Measurements from ENCODE around the gene MYNN. TPM values are rescaled to one million over a fixed set of nuclear protein-coding genes. Genes with fewer than 3 reads are reported as not detected.

The MYNN gene
- total RNA-seq, 1 experiment from 2014 or later = 13.5 TPM

GRCh38 chr3:169815590-169816150 lies 42.5 kb downstream of the MYNN start:
- no peak overlapping the region for H3K4me2 ChIP-seq (ENCODE audit: low read length)
- CTCF ChIA-PET = no interaction called here
- TF ChIP-seq SRF (IDR thresholded peaks at IDR 0.05; ENCODE audit: low read depth) (no peak), EZH2 (IDR thresholded peaks at IDR 0.05) (no peak), MAX (IDR thresholded peaks at IDR 0.05) (no peak), TCF7L2 (IDR thresholded peaks at IDR 0.05; ENCODE audit: borderline replicate concordance, extremely low read depth, insufficient read depth, insufficient read length) (no peak), SIN3A (IDR thresholded peaks at IDR 0.05; ENCODE audit: low read depth) (no peak), EZH2phosphoT487 (IDR thresholded peaks at IDR 0.05; ENCODE audit: borderline replicate concordance) (no peak), SP1 (IDR thresholded peaks at IDR 0.05; ENCODE audit: low read depth) (no peak), ELF1 (IDR thresholded peaks at IDR 0.05; ENCODE audit: borderline replicate concordance, low read depth) (no peak), RAD21 (IDR thresholded peaks at IDR 0.05; ENCODE audit: low read depth) (no peak), ZFX (IDR thresholded peaks at IDR 0.05) (no peak), POLR2A (IDR thresholded peaks at IDR 0.05; ENCODE audit: borderline replicate concordance, extremely low read depth, insufficient read depth, insufficient read length) (no peak), JUND (IDR thresholded peaks at IDR 0.05) (no peak)
- TF ChIP-seq, protein P1, sequence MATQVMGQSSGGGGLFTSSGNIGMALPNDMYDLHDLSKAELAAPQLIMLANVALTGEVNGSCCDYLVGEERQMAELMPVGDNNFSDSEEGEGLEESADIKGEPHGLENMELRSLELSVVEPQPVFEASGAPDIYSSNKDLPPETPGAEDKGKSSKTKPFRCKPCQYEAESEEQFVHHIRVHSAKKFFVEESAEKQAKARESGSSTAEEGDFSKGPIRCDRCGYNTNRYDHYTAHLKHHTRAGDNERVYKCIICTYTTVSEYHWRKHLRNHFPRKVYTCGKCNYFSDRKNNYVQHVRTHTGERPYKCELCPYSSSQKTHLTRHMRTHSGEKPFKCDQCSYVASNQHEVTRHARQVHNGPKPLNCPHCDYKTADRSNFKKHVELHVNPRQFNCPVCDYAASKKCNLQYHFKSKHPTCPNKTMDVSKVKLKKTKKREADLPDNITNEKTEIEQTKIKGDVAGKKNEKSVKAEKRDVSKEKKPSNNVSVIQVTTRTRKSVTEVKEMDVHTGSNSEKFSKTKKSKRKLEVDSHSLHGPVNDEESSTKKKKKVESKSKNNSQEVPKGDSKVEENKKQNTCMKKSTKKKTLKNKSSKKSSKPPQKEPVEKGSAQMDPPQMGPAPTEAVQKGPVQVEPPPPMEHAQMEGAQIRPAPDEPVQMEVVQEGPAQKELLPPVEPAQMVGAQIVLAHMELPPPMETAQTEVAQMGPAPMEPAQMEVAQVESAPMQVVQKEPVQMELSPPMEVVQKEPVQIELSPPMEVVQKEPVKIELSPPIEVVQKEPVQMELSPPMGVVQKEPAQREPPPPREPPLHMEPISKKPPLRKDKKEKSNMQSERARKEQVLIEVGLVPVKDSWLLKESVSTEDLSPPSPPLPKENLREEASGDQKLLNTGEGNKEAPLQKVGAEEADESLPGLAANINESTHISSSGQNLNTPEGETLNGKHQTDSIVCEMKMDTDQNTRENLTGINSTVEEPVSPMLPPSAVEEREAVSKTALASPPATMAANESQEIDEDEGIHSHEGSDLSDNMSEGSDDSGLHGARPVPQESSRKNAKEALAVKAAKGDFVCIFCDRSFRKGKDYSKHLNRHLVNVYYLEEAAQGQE (IDR thresholded peaks at IDR 0.05; ENCODE audit: low read depth) = no peak
- TF ChIP-seq, protein P2, sequence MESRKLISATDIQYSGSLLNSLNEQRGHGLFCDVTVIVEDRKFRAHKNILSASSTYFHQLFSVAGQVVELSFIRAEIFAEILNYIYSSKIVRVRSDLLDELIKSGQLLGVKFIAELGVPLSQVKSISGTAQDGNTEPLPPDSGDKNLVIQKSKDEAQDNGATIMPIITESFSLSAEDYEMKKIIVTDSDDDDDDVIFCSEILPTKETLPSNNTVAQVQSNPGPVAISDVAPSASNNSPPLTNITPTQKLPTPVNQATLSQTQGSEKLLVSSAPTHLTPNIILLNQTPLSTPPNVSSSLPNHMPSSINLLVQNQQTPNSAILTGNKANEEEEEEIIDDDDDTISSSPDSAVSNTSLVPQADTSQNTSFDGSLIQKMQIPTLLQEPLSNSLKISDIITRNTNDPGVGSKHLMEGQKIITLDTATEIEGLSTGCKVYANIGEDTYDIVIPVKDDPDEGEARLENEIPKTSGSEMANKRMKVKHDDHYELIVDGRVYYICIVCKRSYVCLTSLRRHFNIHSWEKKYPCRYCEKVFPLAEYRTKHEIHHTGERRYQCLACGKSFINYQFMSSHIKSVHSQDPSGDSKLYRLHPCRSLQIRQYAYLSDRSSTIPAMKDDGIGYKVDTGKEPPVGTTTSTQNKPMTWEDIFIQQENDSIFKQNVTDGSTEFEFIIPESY (IDR thresholded peaks at IDR 0.05; ENCODE audit: extremely low read depth, insufficient replicate concordance, low read length) = no peak

More at GRCh38 chr3:169815590-169816150, 42.5 kb downstream of the MYNN start:
- POLR2A ChIA-PET = no interaction called here
- Histone ChIP-seq H3K27ac (ENCODE audit: low read depth, low read length) (no peak overlapping the region), H3K4me3 (replicated peaks in 1 of 2; ENCODE audit: low read depth in 1 of 2, low read length in 2 of 2) (no peak overlapping the region), H3K4me1 (ENCODE audit: control insufficient read depth in 1 of 2, insufficient read depth in 2 of 2, low read length in 2 of 2) (no peaks in the 10 kb centered on the region), H3K27me3 (ENCODE audit: insufficient read depth, low read length) (no peaks in the 10 kb centered on the region), H4K20me1 (ENCODE audit: insufficient read depth) (no peaks in the 10 kb centered on the region), H3K9me3 (ENCODE audit: control insufficient read depth in 1 of 2, insufficient read depth in 1 of 2, low read depth in 1 of 2, low read length in 2 of 2) (no peaks in the 10 kb centered on the region), H3K9me2 (ENCODE audit: insufficient read depth) (no peaks in the 10 kb centered on the region), H3K9ac (ENCODE audit: low read length) (no peak overlapping the region), H2AFZ (ENCODE audit: low read depth, low read length, poor library complexity, severe bottlenecking) (no peak overlapping the region), H3K79me2 (ENCODE audit: insufficient read depth, low read length) (no peaks in the 10 kb centered on the region), H3K36me3 (ENCODE audit: control insufficient read depth in 1 of 2, insufficient read depth in 2 of 2, low read length in 2 of 2) (no peaks in the 10 kb centered on the region)
- DNase-seq (ENCODE audit: low read depth, low spot score) (no peak), ATAC-seq (no peak)
- BruUV-seq (replicated peaks) = no TSS peak
- intact Hi-C loops (cut with micrococcal nuclease) = no loop called here
- RAD21 ChIA-PET (ENCODE audit: low non-redundant PET in 1 of 2, low total read pairs in 2 of 2, uncharacterized antibody in 2 of 2, unreplicated experiment in 2 of 2) = no interaction called here
